Activated CD8-positive, alpha-beta memory T cell treated with anti-CD3 and anti-CD28 coated beads, Interleukin-2, amount 50 U/mL, for 4 hours (primary cell): ENCODE data around the gene TIMM8B.
"Not testable (repeated sequence)": the region's sequence is repeated elsewhere in the genome, so short reads cannot be mapped to it uniquely, and the experiment has no call there.

ENCODE experiments used
- DNase-seq: peaks from one replicate; pipeline ENCODE4 v3.0.0-alpha.2; 2020

TIMM8B gene

DNA sequence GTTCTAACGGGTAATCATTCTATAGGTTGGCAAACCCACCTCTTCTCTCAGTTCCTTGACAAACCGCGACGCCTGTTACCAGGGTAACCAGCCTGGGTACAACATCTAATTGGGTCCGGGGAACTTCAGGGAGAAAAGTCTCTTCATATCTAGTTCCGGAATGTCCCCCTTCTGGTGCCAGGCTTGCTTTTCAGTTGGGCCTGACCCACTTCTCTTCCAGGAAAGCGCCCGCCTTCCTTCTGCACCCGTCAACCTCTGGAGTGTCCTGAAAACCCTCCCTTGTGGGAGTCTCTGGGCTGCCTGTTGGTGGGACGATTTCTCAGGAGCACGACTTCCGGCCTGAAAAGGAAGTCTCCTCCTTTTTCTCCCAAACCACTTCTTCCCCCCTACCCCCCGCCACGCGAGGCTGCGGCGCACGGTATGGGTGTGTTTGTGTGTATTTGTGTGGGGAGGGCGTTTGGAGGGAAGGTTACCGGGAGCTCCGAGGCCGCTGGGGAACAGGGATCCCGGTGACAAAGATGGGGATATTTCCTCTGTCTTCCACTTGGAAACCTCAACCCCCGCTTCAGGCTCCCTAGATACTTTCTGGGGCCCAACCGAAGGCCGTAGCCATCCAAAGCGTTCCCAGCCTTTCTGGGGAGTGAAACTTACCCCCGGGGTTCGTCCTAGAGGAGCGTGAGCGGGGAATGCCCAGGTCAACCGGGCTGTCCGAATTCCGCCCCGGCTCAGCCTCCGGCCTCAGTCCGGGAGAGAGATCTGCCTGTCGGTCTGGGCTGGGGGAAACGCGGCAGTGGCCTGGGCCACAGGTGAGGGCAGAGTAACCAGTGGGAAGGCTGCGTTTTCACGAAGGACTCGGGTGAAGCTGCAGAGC, 12.4 kb downstream of the TIMM8B start, which contains the start of the genes NKAPD1 and PIH1D2:
TSS of gene NKAPD1 (plus strand) at position 359 of the 871 bp plus-strand sequence. CDS start 1,276 bp downstream, outside the sequence.
TSS of gene PIH1D2 (minus strand) at position 77 of the 871 bp plus-strand sequence. CDS start 843 bp downstream, outside the sequence.
- peak; percentile 77 for DNase-seq

GRCh38 chr11:112062923-112063322, 23.6 kb downstream of the TIMM8B start:
- no peak for DNase-seq

GRCh38 chr11:112058103-112058502, 28.5 kb downstream of the TIMM8B start:
- no peak for DNase-seq

DNA sequence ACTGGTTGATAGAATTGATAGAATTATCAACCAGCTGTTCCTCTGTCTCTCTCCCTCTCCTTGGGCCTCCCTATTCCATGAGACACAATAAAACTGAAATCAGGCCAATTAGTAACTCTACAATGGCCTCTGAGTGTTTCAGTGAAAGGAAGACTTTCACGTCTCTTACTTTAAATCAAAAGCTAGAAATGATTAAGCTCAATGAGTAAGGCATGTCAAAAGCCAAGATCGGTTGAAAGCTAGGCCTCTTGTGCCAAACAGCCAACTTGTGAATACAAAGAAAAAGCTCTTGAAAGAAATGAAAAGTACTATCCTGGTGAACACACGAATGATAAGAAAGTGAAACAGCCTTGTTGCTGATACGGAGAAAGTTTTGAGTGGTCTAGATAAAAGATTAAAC, 29.4 kb downstream of the TIMM8B start:
- no peak for DNase-seq

- DNase-seq = no peak
Measured at GRCh38 chr11:112051768-112052167, 34.8 kb downstream of the TIMM8B start.

- DNase-seq = no peak
Measured at GRCh38 chr11:112050721-112051120, 35.8 kb downstream of the TIMM8B start.

GRCh38 chr11:112049777-112050176, 36.8 kb downstream of the TIMM8B start:
- DNase-seq = no peak

- DNase-seq = not testable (repeated sequence)
Measured at GRCh38 chr11:112048256-112048655, 38.3 kb downstream of the TIMM8B start.

GRCh38 chr11:112046647-112047046, 39.9 kb downstream of the TIMM8B start:
- DNase-seq = not testable (repeated sequence)

GRCh38 chr11:112044961-112045360, 41.6 kb downstream of the TIMM8B start:
- DNase-seq = no peak

- no peak for DNase-seq
Measured at GRCh38 chr11:112042961-112043304, 43.6 kb downstream of the TIMM8B start.

DNA sequence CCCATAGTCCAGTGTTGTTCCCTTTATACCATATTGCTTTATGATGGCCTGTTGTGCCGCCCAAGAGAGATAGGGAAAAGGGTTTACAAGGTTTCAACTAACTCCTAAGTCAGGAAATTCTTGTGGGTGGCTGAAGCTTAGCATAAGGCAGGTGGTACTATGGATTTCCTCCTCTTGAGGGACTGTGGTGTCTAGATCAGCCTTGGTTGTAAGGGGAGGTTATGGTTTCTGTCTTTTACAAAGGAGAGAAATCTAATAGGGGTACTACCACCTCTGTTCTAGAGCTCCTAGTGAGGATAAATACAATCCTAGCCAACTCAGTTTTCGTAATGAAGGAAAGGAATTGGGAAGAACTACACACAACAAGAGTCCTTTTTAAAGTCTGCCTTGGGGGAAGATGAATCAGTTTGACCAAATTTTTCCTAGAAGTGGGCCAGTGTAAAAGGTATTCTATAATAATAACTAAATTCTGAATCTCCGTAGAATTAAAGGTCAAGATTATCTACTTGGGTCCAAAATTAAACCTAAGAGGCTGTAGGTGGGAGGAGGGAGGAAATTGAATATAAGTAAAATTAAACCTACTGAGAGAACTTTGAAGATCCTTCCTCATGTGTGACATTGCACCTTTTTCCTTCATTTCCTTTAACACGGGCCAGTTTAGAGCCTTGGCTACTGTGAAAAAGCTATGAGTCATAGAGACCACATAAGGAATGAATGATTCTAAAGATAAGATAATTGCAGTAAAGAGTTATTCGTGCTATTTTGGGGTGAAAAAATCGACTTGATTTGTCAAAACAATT, 44.2 kb downstream of the TIMM8B start:
- no peak for DNase-seq

- DNase-seq = no peak
Measured at GRCh38 chr11:112037527-112037926, 49.0 kb downstream of the TIMM8B start.
